A673 (cell line): Measurements from ENCODE around the gene DZIP1. TPM values are rescaled to one million over a fixed set of nuclear protein-coding genes. Genes with fewer than 3 reads are reported as not detected.

Source experiments
- BruUV-seq: library from RNA; stranded (reverse); fragments of 400-500 nt; replicated peaks from 2 replicates; lab custom pipeline; 2021; lab: Mats Ljungman, UMichigan
- CTCF ChIA-PET: fragments of 300-600 bp; sonication (Branson Sonifier 250); formaldehyde crosslinking; loops from one replicate; lab custom pipeline; 2022; ENCODE audit warnings: antibody characterized with exemption; lab: Charles Lee
- POLR2A ChIA-PET: fragments of 300-600 bp; sonication (Branson Sonifier 250); formaldehyde crosslinking; loops from one replicate; lab custom pipeline; 2022; ENCODE audit warnings: antibody characterized with exemption; ENCODE audit not compliant: low non-redundant PET; lab: Charles Lee
- DNase-seq: peaks from one replicate; pipeline ENCODE4 v3.0.0-alpha.2; 2015; ENCODE audit warnings: low spot score
- H3K27ac ChIP-seq: fragments of 200-600 bp; sonication (generic); 2 replicates; pipeline ENCODE4 v1.5.1; 2016; ENCODE audit warnings: mixed run types, low read depth, mild to moderate bottlenecking, mixed read lengths, antibody characterized with exemption, low read length; ENCODE audit not compliant: poor library complexity, severe bottlenecking
- H3K27me3 ChIP-seq: fragments of 200-600 bp; sonication (generic); replicated peaks from 2 replicates; pipeline ENCODE4 v1.6.1; 2017; ENCODE audit warnings: mixed run types, low read depth, mild to moderate bottlenecking, mixed read lengths, antibody characterized with exemption, low read length; ENCODE audit not compliant: insufficient read depth, poor library complexity
- H3K36me3 ChIP-seq: fragments of 200-600 bp; sonication (generic); 2 replicates; pipeline ENCODE4 v1.6.1; 2016; ENCODE audit warnings: mixed run types, mild to moderate bottlenecking, mixed read lengths, antibody characterized with exemption, low read length; ENCODE audit not compliant: insufficient read depth, poor library complexity, severe bottlenecking
- H3K4me1 ChIP-seq: fragments of 200-600 bp; sonication (generic); 2 replicates; pipeline ENCODE4 v1.6.1; 2017; ENCODE audit warnings: mixed run types, mild to moderate bottlenecking, mixed read lengths, antibody characterized with exemption, low read length; ENCODE audit not compliant: insufficient read depth, poor library complexity, severe bottlenecking
- H3K4me3 ChIP-seq: fragments of 200-600 bp; sonication (generic); 2 replicates; pipeline ENCODE4 v1.5.1; 2016; ENCODE audit warnings: low read depth, mixed run types, mild to moderate bottlenecking, mixed read lengths, low read length; ENCODE audit not compliant: poor library complexity, severe bottlenecking
- H3K9me3 ChIP-seq: fragments of 200-600 bp; sonication (generic); 2 replicates; pipeline ENCODE4 v1.6.1; 2016; ENCODE audit warnings: mixed run types, low read depth, mild to moderate bottlenecking, mixed read lengths, antibody characterized with exemption, low read length; ENCODE audit not compliant: poor library complexity, severe bottlenecking
- EZH2 ChIP-seq: fragments of 200-600 bp; sonication (generic); IDR thresholded peaks from 2 replicates; pipeline ENCODE4 v1.6.1; 2017; ENCODE audit warnings: borderline replicate concordance, low read depth, mild to moderate bottlenecking, mixed read lengths, antibody characterized with exemption, low read length; ENCODE audit not compliant: poor library complexity, severe bottlenecking
- intact Hi-C: fragments of 100-400 bp; cut with micrococcal nuclease; formaldehyde crosslinking; loops from one replicate; pipeline ENCODE4 v1.10.0; 2022; ENCODE audit not compliant: unreplicated experiment
- total RNA-seq: library from RNA; stranded (reverse); gene quantifications from 2 replicates; pipeline ENCODE4 v1.2.3, GENCODE V29; 2021
- TF ChIP-seq, protein P1 (sequence below): fragments of 300-800, 200-600 bp; sonication (generic); conservative IDR thresholded peaks from 2 replicates; pipeline ENCODE4 v1.5.1; 2017; ENCODE audit warnings: low read depth, mild to moderate bottlenecking, antibody characterized with exemption, low read length, moderate library complexity, mixed read lengths

The DZIP1 gene
- total RNA-seq, 1 experiment from 2014 or later: 6.1 TPM

DNA sequence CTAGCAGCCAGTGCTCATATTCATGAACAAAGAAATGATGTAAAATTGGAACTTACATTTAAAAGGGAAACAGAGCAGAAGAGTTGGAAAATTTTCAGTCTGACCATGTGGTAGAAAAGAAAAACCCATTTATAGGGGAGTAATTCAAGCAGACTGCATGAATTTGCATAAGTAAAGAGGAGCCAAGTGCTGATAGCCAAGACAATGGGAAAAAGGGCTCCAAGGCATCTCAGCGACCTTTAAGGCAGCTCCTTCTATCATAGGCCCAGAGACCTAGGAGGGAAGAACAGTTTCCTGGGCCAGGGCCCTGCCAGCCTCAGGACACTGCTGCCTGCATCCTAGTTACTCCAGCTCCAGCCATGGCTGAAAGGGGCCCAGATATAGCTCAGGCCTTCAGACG is 39.9 kb upstream of the DZIP1 start:
- intact Hi-C loops: no loop called here
- BruUV-seq: no TSS peak
- DNase-seq: no peak
- Histone ChIP-seq H3K4me3 (no peak overlapping the region), H3K36me3 (no peaks in the 10 kb centered on the region), H3K27me3 (no peaks in the 10 kb centered on the region), H3K9me3 (peaks cover 3% of the 10 kb centered on the region), H3K27ac (no peak overlapping the region), H3K4me1 (no peaks in the 10 kb centered on the region)
- TF ChIP-seq, protein P1, sequence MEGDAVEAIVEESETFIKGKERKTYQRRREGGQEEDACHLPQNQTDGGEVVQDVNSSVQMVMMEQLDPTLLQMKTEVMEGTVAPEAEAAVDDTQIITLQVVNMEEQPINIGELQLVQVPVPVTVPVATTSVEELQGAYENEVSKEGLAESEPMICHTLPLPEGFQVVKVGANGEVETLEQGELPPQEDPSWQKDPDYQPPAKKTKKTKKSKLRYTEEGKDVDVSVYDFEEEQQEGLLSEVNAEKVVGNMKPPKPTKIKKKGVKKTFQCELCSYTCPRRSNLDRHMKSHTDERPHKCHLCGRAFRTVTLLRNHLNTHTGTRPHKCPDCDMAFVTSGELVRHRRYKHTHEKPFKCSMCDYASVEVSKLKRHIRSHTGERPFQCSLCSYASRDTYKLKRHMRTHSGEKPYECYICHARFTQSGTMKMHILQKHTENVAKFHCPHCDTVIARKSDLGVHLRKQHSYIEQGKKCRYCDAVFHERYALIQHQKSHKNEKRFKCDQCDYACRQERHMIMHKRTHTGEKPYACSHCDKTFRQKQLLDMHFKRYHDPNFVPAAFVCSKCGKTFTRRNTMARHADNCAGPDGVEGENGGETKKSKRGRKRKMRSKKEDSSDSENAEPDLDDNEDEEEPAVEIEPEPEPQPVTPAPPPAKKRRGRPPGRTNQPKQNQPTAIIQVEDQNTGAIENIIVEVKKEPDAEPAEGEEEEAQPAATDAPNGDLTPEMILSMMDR: no peak
- TF ChIP-seq EZH2: no peak
- CTCF ChIA-PET: no interaction called here
- POLR2A ChIA-PET: no interaction called here

DNA sequence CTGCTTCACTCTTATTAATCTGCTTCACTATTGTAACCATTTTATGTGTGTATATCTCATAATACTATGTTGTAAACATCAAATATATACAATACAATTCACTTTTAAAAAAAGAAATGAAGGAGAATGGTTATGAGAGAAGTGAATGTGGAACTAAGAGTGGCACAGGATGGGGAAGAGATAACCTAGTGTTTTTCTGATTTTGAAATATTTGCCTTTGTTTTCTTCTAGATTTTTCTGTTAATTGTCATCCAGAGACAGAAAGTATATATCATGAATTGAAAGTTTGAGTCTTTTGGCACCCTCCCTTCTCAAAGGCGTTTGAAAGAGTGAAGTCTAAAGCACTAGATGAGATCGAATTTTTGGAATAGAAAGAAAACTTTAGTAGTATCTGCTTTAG is 35.2 kb upstream of the DZIP1 start:
- DNase-seq: no peak
- H3K36me3 ChIP-seq: no peaks in the 10 kb centered on the region
- POLR2A ChIA-PET: interaction anchor here (0.6 kb wide), 1 partner anchor 299 kb away, joined by 3 read pairs; no protein-coding TSS in a partner anchor
- TF ChIP-seq, protein P1: no peak
- TF ChIP-seq EZH2: no peak
- CTCF ChIA-PET: no interaction called here
- H3K27me3 ChIP-seq: no peaks in the 10 kb centered on the region
- intact Hi-C loops: no loop called here
- no peak overlapping the region for H3K4me3 ChIP-seq
- no peaks in the 10 kb centered on the region for H3K9me3 ChIP-seq
- peaks cover 7% of the 10 kb centered on the region for H3K4me1 ChIP-seq
- no TSS peak for BruUV-seq
- H3K27ac ChIP-seq: no peak overlapping the region

DNA sequence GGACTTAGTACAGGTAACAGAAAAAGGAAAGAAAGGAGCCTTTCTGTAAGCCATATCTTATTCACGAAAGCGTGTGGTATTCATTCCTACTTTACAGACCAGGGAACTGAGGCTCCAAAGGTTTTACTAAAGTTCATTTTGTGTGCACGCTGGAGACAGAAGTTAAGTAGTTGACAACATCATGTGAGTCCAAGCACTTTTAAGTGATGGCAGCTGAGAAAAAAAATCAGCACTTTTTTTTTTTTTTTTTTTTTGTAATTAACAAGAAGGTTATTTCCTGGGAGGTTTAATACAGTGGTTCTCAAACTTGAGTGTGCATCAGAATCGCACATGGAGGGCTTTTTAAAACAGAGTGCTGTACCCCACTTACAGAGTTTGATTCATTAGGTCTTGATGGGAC is 34.5 kb upstream of the DZIP1 start:
- H3K27me3 ChIP-seq: no peaks in the 10 kb centered on the region
- peaks cover 7% of the 10 kb centered on the region for H3K4me1 ChIP-seq
- no peaks in the 10 kb centered on the region for H3K36me3 ChIP-seq
- no peak overlapping the region for H3K4me3 ChIP-seq
- CTCF ChIA-PET: no interaction called here
- no peaks in the 10 kb centered on the region for H3K9me3 ChIP-seq
- no peak for TF ChIP-seq EZH2
- TF ChIP-seq, protein P1: no peak
- DNase-seq: no peak
- POLR2A ChIA-PET: no interaction called here
- BruUV-seq: TSS peak; percentile 37
- no peak overlapping the region for H3K27ac ChIP-seq
- intact Hi-C loops: no loop called here
